SK-N-MC (cell line): ENCODE measurements around the gene KRTAP5-10.
"Not testable (repeated sequence)": the region's sequence is repeated elsewhere in the genome, so short reads cannot be mapped to it uniquely, and the experiment has no call there.

Experiments used
- DNase-seq: peaks from one replicate; pipeline ENCODE4 v3.0.0-alpha.2; 2011; ENCODE audit warnings: low read depth, low spot score
- H3K27ac ChIP-seq: fragments of 200-600 bp; sonication (generic); 2 replicates; pipeline ENCODE4 v1.5.1; 2016; ENCODE audit warnings: mixed run types
- H3K36me3 ChIP-seq: fragments of 200-600 bp; sonication (generic); 2 replicates; pipeline ENCODE4 v1.6.1; 2017; ENCODE audit warnings: antibody characterized with exemption, low read length, mixed read lengths; ENCODE audit not compliant: insufficient read depth
- H3K4me3 ChIP-seq: fragments of 200-600 bp; sonication (generic); 2 replicates; pipeline ENCODE4 v1.5.1; 2016
- H3K9ac ChIP-seq: fragments of 200-600 bp; sonication (generic); 2 replicates; pipeline ENCODE4 v1.8.0; 2017; ENCODE audit warnings: mixed run types, mixed read lengths; ENCODE audit not compliant: insufficient read length
- H3K9me3 ChIP-seq: fragments of 200-600 bp; sonication (generic); 2 replicates; pipeline ENCODE4 v1.6.1; 2017; ENCODE audit warnings: low read depth, mild to moderate bottlenecking, antibody characterized with exemption, low read length, moderate library complexity, mixed read lengths
- EZH2 ChIP-seq: fragments of 200-600 bp; sonication (generic); IDR thresholded peaks from one replicate; pipeline ENCODE4 v1.6.1; 2017; ENCODE audit warnings: antibody characterized with exemption
- FOXP2 ChIP-seq: optimal IDR thresholded peaks from 2 replicates; pipeline ENCODE3; 2011; ENCODE audit warnings: mild to moderate bottlenecking, moderate library complexity; ENCODE audit not compliant: insufficient read depth; ENCODE audit errors: extremely low read length, control extremely low read depth
- POLR2AphosphoS5 ChIP-seq: IDR thresholded peaks from 2 replicates; pipeline ENCODE4 v1.6.1; 2012; ENCODE audit warnings: mild to moderate bottlenecking, low read depth, low read length, borderline replicate concordance

Gene KRTAP5-10

DNA sequence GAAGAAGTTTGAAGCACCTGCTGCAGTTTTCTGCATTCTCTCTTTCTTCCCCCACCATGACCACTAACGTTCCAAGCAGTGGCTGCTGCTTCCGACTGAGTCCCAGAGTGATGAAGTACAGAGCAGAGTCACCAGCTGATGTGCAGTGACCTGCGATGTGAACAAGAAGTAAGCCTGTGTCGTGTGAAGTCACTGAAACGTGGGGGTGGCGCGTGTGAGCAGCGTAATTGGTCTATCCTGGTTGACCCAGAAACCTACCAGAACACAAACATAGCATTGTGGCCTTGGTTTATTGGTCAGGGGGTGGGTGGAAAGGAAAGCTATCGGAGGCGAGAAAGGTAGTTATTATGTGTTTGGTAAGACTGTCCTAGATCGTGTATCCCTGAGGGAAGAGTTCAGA is 34.8 kb upstream of the KRTAP5-10 start:
- no peak for TF ChIP-seq EZH2
- no peak for TF ChIP-seq POLR2AphosphoS5
- no peak for TF ChIP-seq FOXP2
- Histone ChIP-seq H3K9ac (no peak overlapping the region), H3K4me3 (no peak overlapping the region), H3K9me3 (no peaks in the 10 kb centered on the region), H3K36me3 (no peaks in the 10 kb centered on the region), H3K27ac (no peak overlapping the region)
- no peak for DNase-seq

DNA sequence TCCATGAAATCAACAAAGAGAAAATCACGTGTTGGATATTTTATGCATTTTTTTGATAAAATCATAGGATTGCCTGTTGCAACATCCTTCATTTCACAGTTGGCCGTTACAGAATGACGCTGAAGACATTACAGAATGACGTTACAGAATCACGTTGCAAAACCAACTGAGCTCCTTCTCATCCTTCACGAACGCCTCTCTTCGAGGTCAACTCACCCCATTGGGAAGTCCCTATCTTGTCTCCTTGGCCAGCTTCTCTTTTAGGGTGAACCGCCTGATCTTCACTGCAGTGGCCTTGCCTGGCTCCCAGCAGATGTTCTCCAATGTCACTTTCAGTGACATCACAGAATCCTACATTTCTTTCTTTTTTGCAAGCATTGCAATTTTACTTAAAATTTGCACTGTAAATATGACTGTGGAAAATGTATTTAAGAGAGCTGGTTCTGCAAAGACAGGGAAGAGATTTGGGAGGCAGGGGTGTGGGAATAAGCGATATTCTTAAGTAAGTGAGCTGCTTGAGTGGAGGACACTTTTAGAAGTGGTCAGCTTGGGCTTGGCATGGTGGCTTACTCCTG is 33.2 kb upstream of the KRTAP5-10 start:
- Histone ChIP-seq H3K9me3 (no peaks in the 10 kb centered on the region), H3K36me3 (no peaks in the 10 kb centered on the region), H3K27ac (no peak overlapping the region), H3K9ac (no peak overlapping the region), H3K4me3 (no peak overlapping the region)
- TF ChIP-seq FOXP2 (no peak), EZH2 (no peak), POLR2AphosphoS5 (no peak)
- no peak for DNase-seq

DNA sequence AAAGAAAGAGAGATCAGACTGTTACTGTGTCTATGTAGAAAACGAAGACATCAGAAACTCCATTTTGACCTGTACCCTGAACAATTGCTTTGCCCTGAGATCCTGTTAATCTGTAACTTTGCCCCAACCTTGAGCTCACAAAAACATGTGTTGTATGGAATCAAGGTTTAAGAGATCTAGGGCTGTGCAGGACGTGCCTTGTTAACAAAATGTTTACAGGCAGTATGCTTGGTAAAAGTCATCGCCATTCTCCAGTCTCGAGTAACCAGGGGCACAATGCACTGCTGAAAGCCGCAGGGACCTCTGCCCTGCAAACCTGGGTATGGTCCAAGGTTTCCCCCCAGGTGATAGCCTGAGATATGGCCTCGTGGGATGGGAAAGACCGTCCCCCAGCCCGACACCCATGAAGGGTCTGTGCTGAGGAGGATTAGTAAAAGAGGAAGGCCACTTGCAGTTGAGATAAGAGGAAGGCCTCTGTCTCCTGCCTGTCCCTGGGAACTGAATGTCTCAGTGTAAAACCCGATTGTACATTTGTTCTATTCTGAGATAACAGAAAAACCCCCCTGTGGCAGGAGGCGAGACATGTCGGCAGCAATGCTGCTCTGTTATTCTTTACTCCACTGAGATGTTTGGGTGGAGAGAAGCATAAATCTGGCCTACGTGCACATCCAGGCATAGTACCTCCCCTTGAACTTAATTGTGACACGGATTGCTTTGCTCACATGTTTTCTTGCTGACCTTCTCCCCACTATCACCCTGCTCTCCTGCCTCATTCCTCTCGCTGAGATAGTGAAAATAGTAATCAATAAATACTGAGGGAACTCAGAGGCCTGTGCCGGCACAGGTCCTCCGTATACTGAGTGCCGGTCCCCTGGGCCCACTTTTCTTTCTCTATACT is 30.4 kb upstream of the KRTAP5-10 start:
- H3K36me3 ChIP-seq, H3K4me3 ChIP-seq, H3K27ac ChIP-seq, H3K9me3 ChIP-seq, H3K9ac ChIP-seq, DNase-seq: not testable (repeated sequence)

DNA sequence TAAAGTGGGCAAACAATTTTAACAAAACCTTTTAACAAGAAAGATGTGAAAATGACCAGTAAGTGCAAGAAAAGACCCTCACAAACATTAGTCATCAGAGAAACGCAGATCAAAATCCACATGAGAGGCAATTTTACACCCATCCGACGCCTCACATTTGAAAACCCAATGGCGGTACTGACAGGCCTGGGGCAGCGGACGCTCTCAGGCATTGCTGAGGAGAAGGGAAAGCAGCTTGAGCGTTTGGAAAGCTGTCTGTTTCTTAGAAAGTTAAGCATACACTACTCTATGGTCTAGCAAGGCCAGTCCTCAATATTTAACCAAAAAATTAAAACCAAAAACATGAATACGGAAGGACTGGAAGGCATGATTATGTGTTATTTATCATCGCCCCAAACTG is 29.5 kb upstream of the KRTAP5-10 start:
- Histone ChIP-seq H3K9me3 (no peaks in the 10 kb centered on the region), H3K9ac (no peak overlapping the region), H3K36me3 (no peaks in the 10 kb centered on the region), H3K4me3 (no peak overlapping the region), H3K27ac (no peak overlapping the region)
- TF ChIP-seq FOXP2 = no peak
- TF ChIP-seq POLR2AphosphoS5 = no peak
- TF ChIP-seq EZH2 = no peak
- no peak for DNase-seq

DNA sequence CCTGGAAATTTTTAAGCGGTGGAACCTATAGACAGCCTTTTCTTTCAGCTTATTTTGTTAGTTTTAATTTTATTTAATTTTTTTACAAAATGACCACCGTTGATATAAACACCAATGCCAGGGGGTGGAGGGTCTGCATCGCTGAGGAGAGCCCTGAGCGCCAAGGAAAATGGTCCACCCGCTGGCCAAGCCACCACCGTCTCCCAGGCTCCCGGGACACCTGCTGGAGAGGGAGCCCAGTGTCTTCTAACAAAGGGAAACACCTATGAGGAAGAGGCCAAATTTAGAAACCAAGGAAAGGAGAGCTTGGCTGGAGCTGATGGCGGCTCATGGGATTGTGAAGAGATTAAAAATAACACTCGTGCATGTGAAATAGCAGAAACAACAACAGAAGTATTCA is 27.8 kb upstream of the KRTAP5-10 start:
- no peak for DNase-seq
- Histone ChIP-seq H3K27ac (no peak overlapping the region), H3K4me3 (no peak overlapping the region), H3K9ac (no peak overlapping the region), H3K36me3 (no peaks in the 10 kb centered on the region), H3K9me3 (no peaks in the 10 kb centered on the region)
- no peak for TF ChIP-seq POLR2AphosphoS5
- TF ChIP-seq EZH2 = no peak
- TF ChIP-seq FOXP2 = no peak

DNA sequence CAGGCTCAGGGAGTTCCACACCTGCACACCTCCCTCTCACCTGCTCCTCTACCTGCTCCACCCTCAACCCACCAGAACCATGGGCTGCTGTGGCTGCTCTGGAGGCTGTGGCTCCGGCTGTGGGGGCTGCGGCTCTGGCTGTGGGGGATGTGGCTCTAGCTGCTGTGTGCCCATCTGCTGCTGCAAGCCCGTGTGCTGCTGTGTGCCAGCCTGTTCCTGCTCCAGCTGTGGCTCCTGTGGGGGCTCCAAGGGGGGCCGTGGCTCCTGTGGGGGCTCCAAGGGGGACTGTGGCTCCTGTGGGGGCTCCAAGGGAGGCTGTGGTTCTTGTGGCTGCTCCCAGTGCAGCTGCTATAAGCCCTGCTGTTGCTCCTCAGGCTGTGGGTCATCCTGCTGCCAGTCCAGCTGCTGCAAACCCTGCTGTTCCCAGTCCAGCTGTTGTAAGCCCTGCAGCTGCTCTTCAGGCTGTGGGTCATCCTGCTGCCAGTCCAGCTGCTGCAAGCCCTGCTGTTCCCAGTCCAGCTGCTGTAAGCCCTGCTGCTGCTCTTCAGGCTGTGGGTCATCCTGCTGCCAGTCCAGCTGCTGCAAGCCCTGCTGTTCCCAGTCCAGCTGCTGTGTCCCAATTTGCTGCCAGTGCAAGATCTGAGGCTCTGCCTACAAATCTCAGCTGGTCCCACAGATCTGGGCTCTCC is 27.2 kb upstream of the KRTAP5-10 start, which contains the start of gene KRTAP5-8:
Gene KRTAP5-8, plus strand, starts transcription at position 49 of the 689 bp plus-strand sequence. Its CDS starts 31 bp downstream, at position 80.
- H3K36me3 ChIP-seq, H3K9me3 ChIP-seq, H3K9ac ChIP-seq, H3K4me3 ChIP-seq, H3K27ac ChIP-seq, DNase-seq: not testable (repeated sequence)

DNA sequence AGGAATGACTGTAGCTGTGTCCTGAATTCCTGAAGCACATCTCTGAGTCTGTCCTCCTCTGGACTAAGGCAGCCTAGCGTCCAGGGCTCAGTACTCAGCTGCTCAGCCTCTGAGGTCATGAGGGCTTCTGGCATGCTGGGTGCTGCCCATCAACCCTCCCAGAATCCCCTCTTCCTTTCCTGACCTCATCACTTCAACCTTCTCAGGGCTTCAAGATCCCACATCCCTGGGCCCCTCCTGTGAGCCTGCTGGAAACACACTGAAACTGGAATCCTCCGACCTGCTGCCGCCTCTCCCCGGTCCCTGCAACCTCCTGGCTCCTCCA is 26.7 kb upstream of the KRTAP5-10 start:
- Histone ChIP-seq H3K4me3 (no peak overlapping the region), H3K9me3 (no peaks in the 10 kb centered on the region), H3K9ac (no peak overlapping the region), H3K36me3 (no peaks in the 10 kb centered on the region), H3K27ac (no peak overlapping the region)
- DNase-seq = no peak
- TF ChIP-seq POLR2AphosphoS5 = no peak
- TF ChIP-seq EZH2 = no peak
- no peak for TF ChIP-seq FOXP2

DNA sequence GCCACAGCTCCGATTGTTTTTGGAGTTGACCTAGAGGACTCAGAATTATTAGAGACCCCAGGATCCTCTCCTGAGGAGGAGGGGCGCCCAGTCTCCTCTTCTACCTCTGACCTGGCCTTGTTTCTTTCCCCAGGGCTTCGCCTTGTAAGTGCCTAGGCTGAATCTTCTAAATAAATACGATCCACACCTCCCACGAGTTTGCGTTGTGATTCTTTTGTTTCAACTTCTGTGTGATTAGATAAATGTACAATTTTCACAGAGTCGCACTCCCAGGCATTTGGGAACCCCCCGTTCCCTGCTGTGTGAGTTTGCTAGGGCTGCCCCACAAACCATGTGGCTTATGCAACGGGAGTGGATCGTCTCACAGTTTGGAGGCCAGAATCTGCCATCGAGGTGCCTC is 26.3 kb upstream of the KRTAP5-10 start:
- no peak overlapping the region for H3K9ac ChIP-seq
- no peaks in the 10 kb centered on the region for H3K36me3 ChIP-seq
- DNase-seq = no peak
- H3K27ac ChIP-seq = no peak overlapping the region
- TF ChIP-seq FOXP2 = no peak
- no peak for TF ChIP-seq POLR2AphosphoS5
- no peak for TF ChIP-seq EZH2
- no peak overlapping the region for H3K4me3 ChIP-seq
- H3K9me3 ChIP-seq = no peaks in the 10 kb centered on the region

DNA sequence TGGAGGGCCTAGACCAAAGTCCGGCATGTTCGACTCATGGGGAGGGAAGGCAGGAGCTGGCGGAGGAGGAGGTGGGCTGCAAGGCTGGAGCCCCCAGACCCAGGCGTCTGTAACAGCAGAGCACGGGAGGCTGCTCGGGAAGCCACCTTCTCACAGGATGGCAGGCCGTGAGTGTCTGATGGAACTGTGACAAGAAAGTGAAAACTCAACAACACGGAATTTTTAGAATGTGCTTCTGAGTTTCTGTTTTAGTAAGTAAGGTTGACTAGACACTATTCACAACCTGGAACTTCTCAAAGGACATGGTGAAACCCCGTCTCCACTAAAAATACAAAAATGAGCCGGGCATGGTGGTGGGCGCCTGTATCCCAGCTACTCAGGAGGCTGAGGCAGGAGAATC is 25.4 kb upstream of the KRTAP5-10 start:
- H3K9me3 ChIP-seq, H3K36me3 ChIP-seq, H3K4me3 ChIP-seq, H3K9ac ChIP-seq, H3K27ac ChIP-seq, DNase-seq: not testable (repeated sequence)

DNA sequence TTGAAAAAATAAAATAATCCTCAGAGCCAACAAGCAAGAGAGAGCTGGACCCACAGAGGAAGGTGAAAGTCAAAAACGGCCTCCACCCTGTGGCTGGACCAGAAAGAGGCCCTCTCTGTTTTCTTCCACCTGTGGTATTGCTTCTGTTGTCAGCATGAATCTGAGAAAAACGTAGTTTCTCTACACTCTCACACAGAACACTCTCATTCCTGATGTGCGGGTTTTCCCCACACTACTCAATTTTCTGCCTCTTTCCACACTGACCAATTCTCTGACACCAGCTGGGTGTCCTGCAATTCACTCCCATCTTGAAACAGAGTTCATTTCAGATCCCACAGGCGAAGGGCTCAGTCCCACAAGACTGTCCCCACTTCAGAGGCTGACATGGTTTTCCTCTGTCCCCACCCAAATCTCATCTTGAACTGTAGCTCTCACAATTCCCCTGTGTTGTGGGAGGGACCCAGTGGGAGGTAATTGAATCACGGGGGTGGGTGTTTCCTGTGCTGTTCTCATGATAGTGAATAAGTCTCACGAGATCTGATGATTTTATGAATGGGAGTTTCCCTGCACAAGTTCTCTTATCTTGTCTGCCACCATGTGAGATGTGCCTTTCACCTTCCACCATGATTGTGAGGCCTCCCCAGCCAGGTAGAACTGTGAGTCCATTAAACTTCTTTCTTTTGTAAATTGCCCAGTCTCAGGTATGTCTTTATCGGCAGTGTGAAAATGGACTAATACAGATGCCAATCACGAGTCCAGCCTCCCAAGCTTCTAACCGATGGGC is 24.6 kb upstream of the KRTAP5-10 start:
- H3K9ac ChIP-seq, DNase-seq, H3K27ac ChIP-seq, H3K4me3 ChIP-seq, H3K9me3 ChIP-seq, H3K36me3 ChIP-seq: not testable (repeated sequence)
